Fibroblast of the aortic adventitia (primary cell): ENCODE results near the gene FBLIM1. TPM values are rescaled to one million over a fixed set of nuclear protein-coding genes. Genes with fewer than 3 reads are reported as not detected.

Source experiments
- DNase-seq: peaks from one replicate; pipeline ENCODE4 v3.0.0-alpha.2; 2010; ENCODE audit warnings: low read depth
- H3K4me3 ChIP-seq: 2 replicates; pipeline ENCODE4 v1.5.1; 2011; ENCODE audit warnings: low read depth, mild to moderate bottlenecking, control low read depth, low read length, moderate library complexity
- total RNA-seq: library from RNA; depleted of rRNA; stranded (reverse); fragments of >200 nt; gene quantifications from 2 replicates; pipeline ENCODE4 v1.2.3, GENCODE V29; 2012; ENCODE audit warnings: low replicate concordance
- TF ChIP-seq, protein P1 (sequence below): IDR thresholded peaks from 2 replicates; pipeline ENCODE4 v1.5.1; 2011; ENCODE audit warnings: mild to moderate bottlenecking, low read length, control low read depth, inconsistent platforms; ENCODE audit not compliant: insufficient read depth

Gene FBLIM1
- total RNA-seq, 1 donor = 41.0 TPM

DNA sequence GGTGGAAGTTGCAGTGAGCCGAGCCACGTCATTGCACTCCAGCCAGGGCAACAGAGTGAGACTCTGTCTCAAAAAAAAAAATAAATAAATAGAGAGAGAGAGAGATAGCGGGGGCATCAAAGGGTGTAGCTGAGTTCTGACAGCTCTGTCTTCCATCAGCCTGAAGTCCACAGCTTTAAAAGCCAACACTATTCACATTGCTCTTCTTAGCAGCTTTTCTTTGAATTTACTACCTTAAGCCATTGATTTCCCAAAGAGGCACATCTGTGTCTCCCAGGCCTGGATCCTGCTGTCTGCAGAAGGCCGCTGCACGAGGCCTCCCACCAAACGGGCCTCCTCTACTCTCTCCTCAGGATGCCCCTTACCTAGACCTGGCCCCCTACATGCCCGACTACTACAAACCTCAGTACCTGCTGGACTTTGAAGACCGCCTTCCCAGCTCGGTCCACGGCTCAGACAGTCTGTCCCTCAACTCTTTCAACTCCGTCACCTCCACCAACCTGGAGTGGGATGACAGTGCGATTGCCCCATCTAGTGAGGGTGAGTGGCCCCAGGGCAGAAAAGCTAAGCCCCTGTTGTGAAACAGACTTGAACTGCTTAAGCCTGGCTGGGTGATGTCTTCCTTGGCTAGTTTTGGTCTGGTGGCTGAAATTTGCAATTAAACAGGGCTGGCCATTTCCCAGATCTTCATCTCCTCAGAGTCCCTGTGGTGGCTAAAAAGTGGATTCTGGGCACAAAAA lies 39.0 kb upstream of the FBLIM1 start:
- no peak for DNase-seq
- no peak overlapping the region for H3K4me3 ChIP-seq
- TF ChIP-seq, protein P1, sequence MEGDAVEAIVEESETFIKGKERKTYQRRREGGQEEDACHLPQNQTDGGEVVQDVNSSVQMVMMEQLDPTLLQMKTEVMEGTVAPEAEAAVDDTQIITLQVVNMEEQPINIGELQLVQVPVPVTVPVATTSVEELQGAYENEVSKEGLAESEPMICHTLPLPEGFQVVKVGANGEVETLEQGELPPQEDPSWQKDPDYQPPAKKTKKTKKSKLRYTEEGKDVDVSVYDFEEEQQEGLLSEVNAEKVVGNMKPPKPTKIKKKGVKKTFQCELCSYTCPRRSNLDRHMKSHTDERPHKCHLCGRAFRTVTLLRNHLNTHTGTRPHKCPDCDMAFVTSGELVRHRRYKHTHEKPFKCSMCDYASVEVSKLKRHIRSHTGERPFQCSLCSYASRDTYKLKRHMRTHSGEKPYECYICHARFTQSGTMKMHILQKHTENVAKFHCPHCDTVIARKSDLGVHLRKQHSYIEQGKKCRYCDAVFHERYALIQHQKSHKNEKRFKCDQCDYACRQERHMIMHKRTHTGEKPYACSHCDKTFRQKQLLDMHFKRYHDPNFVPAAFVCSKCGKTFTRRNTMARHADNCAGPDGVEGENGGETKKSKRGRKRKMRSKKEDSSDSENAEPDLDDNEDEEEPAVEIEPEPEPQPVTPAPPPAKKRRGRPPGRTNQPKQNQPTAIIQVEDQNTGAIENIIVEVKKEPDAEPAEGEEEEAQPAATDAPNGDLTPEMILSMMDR = no peak

GRCh38 chr1:15720861-15721260 lies 37.7 kb upstream of the FBLIM1 start:
- TF ChIP-seq, protein P1 = no peak
- DNase-seq = no peak

GRCh38 chr1:15722411-15722810 lies 36.2 kb upstream of the FBLIM1 start:
- no peak overlapping the region for H3K4me3 ChIP-seq
- no peak for DNase-seq
- TF ChIP-seq, protein P1 = no peak

More at GRCh38 chr1:15720861-15721260, 37.7 kb upstream of the FBLIM1 start:
- H3K4me3 ChIP-seq = no peak overlapping the region

DNA sequence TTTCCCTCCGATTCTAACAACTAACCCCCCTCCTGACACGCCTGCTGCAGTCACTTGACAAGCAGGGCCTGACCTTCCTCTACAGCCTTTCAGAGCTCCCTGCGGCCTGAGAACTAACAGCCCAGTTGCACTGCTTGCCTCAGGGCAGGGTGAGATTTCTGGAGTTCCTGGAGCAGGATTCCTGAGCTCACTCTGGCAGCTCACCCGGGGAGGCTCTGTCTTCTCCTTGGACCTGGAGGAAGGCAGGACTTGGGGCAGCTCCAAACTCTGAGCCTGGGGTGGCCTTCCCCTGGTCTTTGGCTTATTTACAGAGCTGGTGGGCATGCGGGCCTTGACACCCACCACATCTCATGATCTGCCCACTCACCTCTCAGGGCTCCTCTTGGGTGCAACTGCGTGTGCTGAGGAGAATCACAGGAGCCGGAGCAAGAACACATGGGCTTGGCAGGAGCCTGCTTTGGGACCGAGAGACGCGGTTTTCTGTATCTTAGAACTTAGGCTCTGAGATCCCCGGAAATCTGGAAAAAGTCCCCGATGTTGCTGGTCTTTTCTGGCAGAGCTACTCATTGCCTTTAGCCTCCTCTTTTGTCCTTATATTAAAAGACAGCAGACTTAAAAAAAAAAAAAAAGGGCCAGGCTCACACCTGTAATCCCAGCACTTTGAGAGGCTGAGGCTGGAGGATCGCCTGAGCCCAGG lies 35.6 kb upstream of the FBLIM1 start:
- peak; percentile 15 for DNase-seq
- TF ChIP-seq, protein P1 = no peak
- no peak overlapping the region for H3K4me3 ChIP-seq

- no peak overlapping the region for H3K4me3 ChIP-seq
- TF ChIP-seq, protein P1 = no peak
- DNase-seq = no peak
These were observed 34.9 kb upstream of the FBLIM1 start for GRCh38 chr1:15723631-15724246.

DNA sequence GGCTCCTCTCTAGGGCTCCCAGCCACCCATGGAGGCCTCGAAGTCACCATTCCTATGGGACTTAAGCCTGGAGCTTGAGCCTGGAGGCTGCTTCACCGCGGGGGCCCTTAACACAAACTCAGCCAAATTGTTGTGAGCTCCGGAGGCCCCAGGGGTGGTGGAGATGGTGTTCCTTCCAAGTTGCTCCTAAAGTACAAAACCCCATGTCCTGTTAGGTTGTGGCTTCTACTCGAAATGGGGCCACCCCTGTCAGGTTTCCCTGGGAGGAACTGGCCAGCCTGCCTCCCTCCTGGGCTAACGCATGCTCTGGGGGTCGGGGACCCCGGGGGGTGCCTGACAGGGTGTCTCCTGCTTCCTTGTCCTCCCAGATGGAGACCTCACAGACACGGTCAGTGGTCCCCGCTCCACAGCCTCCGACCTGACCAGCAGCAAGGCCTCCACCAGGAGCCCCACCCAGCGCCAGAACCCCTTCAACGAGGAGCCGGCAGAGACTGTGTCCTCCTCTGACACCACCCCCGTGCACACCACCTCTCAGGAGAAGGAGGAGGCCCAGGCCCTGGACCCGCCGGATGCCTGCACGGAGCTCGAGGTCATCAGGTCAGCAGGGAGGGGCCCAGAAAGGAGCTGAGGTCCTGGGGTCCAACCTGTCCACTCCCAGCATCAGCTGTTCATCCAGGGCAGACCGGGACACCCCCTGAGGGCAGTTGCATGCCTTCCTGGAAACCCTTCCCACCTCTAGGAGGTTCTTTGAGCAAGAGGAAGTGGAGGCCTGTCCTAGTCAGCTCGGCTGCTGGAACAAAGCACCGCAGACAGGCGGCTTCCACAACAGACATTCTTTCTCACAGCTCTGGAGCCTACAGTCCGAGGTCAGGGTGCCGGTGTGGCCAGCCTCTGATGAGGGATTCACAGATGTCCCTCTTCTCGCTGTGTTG lies 33.4 kb upstream of the FBLIM1 start:
- TF ChIP-seq, protein P1 = no peak
- DNase-seq = no peak
- no peak overlapping the region for H3K4me3 ChIP-seq
